GM18909 (cell line): ENCODE measurements around the gene COX10.
"Not testable (repeated sequence)": the region's sequence is repeated elsewhere in the genome, so short reads cannot be mapped to it uniquely, and the experiment has no call there.

Experiments
- ATAC-seq: cut with Tn5 transposase; IDR thresholded peaks from one replicate; pipeline ENCODE4 v1.9.1; 2021; ENCODE audit warnings: mild to moderate bottlenecking; ENCODE audit not compliant: unreplicated experiment, poor library complexity

COX10 gene

DNA sequence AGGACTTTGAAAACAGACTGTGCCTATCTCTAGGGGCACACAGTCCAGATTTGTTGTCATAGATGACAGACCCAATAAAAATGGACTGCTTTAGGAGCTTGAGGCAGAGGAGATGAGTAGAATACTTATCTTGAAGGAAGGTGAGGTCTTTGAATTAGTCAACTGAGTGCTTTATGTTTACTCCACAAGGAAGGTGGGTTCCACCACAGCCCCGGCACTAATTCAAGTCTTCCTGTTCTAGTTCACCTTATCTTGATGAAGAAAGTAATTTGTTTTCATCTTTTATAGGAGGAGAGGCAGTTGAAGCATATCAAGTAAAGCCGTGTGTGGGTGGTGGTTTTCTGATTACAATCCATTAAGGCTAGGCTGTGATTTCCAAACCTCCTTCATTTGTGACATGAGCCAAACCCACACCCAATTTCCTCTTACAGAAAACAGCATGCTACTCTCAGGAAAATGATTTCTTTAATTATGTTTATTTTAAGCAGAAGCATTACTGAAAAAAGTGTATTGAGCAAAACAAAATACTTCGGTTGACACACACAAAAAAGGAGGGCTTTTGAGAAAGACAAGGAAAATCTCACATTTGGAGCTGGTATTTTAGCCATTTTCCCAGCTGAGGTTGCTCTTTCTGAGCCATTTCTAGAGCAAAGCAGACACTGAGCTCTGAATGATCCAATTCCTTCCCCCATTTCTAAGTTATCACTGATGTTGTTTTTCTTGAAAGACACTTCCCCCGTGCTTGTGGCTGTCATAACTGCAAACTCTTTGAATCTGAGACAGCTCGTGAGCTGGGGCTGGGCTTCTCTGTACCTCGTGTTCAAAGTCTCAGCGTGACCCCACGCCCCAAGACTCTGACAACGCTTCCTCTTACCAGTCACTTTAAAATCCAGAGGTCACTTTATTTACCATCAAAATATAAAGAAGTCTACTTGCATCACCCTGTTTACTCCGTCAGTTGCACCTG is 132.0 kb downstream of the COX10 start:
- ATAC-seq = no peak

- no peak for ATAC-seq
Measured at GRCh38 chr17:14201988-14202380, 132.7 kb downstream of the COX10 start.

- no peak for ATAC-seq
Measured at GRCh38 chr17:14202388-14203166, 133.3 kb downstream of the COX10 start.

DNA sequence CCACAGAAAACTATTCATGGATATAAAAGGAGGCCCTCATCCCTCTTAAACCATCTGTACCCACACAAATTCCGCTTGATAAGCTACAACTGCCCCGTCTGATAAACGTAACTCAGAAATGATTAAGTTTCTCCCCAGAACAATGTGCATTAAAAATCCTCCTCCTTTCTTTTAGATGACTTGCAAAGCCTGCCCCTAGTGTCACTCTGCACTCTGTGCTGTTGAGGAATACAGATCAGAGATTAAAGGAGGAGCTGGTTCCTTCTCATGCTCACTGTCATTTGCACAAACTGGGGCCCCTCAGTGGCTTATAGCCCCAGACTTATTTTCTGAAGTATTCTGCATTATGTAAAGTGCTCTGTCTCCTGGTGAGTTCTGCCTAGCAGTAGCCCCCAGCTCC is 134.1 kb downstream of the COX10 start:
- ATAC-seq = no peak

- ATAC-seq = no peak
Measured at GRCh38 chr17:14204084-14204483, 134.8 kb downstream of the COX10 start.

DNA sequence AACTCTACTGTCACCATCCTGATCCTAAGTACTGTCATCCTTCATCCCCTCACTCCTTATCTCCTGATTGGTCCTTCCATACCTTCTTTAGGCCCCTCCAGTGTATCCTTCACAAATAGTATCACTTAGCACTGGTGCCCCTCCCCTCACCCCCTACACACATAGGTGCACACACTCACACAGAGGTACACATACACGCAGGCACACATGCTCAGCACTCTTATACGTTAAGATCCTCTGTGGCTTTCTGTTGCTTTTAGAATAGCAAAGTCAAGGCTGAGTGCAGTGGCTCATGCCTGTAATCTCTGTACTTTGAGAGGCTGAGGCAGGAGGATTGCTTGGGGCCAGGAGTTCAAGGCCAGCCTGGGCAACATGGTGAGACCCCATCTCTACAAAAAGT is 135.2 kb downstream of the COX10 start:
- ATAC-seq = no peak

- no peak for ATAC-seq
Measured at GRCh38 chr17:14205380-14205779, 136.1 kb downstream of the COX10 start.

DNA sequence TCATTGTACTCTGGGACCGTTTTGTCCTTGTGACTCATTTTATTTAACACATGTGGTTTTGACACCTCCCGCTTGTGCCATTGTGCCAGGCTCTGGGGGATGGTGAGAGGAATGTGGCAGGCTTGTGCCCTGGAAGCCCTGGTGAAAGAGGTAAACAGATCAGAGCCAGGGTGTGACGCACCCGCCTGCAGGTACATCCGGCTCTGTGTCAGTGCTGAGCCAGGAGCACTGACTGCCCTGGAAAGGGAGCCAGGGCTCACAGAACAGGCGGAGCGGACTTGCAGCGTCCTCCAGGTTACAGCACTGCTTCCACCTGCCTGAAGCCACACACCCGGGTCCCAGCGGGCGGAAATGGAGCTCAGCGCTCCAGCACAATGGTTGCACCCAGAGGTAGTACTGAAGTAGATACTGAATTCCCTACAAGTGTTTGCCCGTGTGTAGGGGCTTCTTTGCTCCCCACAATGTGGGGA is 136.7 kb downstream of the COX10 start:
- no peak for ATAC-seq

GRCh38 chr17:14206891-14207290 is 137.6 kb downstream of the COX10 start:
- no peak for ATAC-seq

GRCh38 chr17:14207791-14208190 is 138.5 kb downstream of the COX10 start:
- ATAC-seq = no peak

- ATAC-seq = no peak
Measured at GRCh38 chr17:14209215-14209614, 139.9 kb downstream of the COX10 start.

DNA sequence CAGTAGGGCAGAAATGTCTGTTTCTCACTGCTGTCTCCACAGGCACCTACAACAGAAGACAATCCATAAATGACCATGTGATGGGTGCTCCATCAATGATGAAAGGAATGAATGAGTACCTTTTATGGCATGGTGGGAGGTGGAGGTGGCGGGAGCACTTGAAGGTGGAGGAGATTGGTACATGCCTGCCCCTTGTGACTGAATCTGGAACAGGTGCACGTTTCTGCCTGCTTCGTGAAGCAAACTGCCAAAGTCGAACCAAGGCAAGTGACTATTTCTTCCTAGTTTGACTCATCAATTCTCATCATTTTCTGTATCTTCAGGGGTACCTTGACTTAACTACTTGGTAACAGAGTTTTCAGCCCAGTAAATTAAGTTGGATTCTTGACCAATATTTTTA is 141.9 kb downstream of the COX10 start:
- no peak for ATAC-seq

DNA sequence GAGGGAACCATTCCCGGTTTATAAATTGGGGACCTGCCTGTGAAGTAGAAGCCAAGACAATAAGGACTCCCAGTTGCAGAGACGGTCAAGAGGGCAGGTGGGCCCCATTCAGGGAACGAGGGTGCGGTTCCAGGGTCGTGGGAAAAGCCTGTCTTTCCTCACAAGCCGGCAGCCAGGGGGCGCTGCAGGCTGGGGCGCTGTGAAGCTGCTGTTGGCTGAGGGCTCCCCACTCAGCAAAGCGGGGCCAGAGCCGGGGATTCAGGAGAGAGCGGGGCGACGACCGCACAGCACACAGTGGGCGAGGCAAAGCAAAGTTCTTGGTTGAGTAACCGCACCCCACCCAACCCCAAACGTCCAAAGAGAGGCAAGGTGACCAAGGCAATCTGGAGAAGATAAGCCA is 142.5 kb downstream of the COX10 start:
- no peak for ATAC-seq

- ATAC-seq = no peak
Measured at GRCh38 chr17:14212401-14212800, 143.1 kb downstream of the COX10 start.

DNA sequence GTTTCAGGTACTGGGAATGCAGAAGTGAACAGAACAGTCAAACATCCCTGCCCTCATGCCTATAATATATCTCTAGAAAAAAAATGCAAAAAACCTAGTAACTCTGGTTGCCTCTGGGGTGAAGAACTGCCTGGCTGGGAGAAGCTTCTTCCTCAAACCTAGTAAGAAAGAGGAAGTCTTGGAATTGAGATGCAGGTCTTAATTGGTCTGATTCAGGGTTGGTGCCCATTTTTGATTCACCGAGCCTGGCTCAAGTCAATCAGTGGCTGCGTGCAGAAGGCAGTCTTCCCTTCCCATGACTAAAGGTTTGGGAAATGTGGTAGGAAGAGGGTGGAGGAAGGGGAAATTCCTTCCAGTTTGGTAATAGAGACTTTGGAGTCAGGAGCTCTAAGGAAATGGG is 145.0 kb downstream of the COX10 start:
- ATAC-seq = no peak

DNA sequence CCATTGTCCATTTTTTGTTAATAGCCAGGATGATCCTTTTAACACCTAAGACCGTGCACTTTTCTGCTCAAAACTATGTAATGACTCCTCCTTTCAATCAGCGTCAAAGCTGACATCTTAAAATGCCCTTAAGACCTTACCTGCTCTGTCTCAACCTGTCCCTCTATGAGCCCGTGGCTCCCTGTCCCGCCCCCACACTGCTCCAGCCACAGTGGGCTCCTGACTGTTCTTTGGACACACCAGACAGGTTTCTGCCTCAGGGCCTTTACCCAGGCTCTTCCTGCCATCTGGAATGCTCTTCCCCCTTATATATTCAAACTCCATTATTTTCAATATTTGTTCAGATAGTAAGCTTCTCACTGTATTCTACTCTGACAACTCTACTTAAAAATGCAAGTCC is 153.3 kb downstream of the COX10 start:
- ATAC-seq = no peak

- no peak for ATAC-seq
Measured at GRCh38 chr17:14225254-14225980, 156.1 kb downstream of the COX10 start.

DNA sequence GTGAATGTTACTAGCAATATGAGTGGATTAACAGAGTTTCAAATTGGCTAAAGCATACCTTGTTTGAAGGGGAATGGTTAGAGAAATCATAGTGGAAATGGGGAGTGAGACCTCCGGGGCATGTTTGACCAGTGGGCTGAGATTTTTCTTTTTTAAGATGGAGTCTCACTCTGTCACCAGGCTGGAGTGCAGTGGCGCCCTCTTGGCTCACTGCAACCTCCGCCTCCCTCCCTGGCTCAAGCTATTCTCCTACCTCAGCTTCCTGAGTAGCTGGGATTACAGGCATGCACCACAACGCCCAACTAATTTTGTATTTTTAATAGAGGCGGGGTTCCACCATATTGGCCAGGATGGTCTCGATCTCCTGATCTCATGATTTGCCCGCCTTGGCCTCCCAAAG is 157.7 kb downstream of the COX10 start:
- no peak for ATAC-seq

DNA sequence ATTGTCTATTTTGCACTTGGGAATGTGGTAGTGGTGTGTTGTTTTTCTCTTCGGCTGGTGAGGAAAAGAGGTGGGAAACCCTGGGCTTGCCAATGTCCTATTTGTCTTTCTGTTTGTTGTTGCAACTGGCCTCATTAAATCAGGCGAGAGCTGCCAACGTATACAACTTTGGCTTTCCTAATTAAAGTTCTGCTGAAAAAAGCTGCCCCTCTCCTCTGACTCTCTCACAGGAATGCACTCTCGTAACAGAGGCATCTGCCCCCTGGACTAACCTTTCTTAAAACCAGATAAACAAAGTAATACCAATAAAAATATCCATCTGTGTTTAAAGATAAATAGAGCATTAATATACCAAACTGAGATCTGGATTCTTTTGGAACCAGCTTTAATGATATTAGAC is 159.6 kb downstream of the COX10 start:
- ATAC-seq = no peak

DNA sequence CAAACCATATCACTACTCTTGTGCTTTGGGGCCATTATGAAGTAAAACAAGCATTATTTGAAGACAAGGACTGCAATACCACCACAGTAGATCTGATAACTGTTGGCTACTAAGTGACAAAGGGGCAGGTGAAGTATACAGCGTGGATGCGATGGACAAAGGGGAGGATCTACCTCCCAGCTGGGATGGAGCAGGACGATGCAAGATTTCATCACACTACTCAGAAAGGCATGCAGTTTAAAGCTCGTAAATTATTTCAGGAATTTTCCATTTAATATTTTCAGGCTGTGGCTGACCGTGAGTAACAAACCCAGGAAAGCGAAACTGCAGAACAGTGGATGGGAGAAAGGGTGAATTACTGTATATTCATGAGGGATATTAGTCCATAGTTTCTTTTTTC is 161.9 kb downstream of the COX10 start:
- not testable (repeated sequence) for ATAC-seq

- ATAC-seq = not testable (repeated sequence)
Measured at GRCh38 chr17:14235047-14235446, 165.7 kb downstream of the COX10 start.
